ENCODE results near the gene PLEKHM3. TPM values are rescaled to one million over a fixed set of nuclear protein-coding genes. Genes with fewer than 3 reads are reported as not detected.

The PLEKHM3 gene
- total and polyA plus RNA-seq, 2 donors (not counting 3 experiments of a cell fraction or from before 2014, with no cell fraction given) = 3.1 to 9.1 TPM

DNA sequence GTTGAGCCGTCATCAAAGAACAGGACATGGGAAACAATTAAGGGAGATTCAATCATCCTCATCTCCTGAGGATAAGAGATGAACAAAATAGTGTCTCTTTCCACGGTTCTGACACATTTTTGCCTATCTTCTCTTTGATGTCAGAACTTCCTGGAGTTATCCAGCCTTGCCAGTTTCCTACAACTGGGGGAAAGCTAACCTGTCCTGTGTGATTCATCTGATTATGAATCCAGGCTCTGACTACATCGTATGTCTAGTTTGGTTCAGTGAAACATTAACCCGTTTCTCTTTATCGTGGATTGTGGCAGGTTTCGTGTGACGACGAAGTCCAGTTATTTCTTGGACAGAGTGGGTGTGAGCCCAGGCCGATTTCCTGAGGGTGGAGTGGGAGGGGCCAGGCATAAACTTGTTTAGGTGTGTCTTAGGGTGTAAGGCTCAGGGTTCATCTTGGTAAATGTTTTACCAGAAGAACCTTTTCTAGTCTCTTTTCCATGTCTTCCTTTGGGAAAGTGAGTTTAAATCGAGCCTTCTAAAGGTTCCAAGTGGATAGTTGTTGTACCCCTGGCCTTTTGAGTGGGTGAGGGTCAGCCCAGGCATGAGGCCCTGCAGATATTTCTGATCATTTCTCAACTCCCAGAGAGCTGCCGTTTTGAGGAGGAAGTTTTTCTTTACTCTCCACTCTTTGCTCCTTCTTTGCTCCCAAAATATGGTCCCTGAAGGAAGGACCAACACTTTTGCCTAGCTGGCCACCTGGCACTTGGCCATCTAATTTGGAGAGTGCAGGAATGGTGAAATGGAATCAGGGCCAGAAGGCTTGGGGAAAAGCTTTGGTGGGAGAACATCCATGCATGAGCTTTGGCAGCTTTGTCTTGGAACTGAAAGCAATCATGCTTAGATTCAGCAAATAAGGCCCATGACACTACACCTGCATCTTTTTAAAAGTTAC lies 205.2 kb downstream of the PLEKHM3 start:
- Histone ChIP-seq H2AFZ (ENCODE audit: low read depth, low read length) (no peak overlapping the region), H3K9me1 (replicated peaks; ENCODE audit: control insufficient read depth, extremely low read depth, insufficient read depth, low read length) (no peaks in the 10 kb centered on the region), H3K4me1 (ENCODE audit: control insufficient read depth, extremely low read depth, insufficient read depth, low read length) (no peaks in the 10 kb centered on the region), H3K27ac (ENCODE audit: insufficient read depth, low read depth, low read length) (no peak overlapping the region), H3K9ac (replicated peaks; ENCODE audit: extremely low read depth, insufficient read depth, low read length) (no peak overlapping the region), H3K4me3 (replicated peaks in 1 of 3; ENCODE audit: insufficient read depth in 1 of 3, low read depth in 1 of 3, low read length in 3 of 3) (no peak overlapping the region), H3K27me3 (ENCODE audit: control insufficient read depth in 2 of 2, insufficient read depth in 2 of 2, low read length in 2 of 2) (no peaks in the 10 kb centered on the region), H3K9me3 (replicated peaks; ENCODE audit: control insufficient read depth, insufficient read depth, low read length) (no peaks in the 10 kb centered on the region), H3K79me2 (ENCODE audit: control insufficient read depth, insufficient read depth, low read length) (no peaks in the 10 kb centered on the region), H4K20me1 (replicated peaks; ENCODE audit: control insufficient read depth, extremely low read depth, insufficient read depth, low read length) (no peaks in the 10 kb centered on the region), H3K36me3 (ENCODE audit: control insufficient read depth in 2 of 2, extremely low read depth in 1 of 2, insufficient read depth in 2 of 2, low read length in 2 of 2) (no peaks in the 10 kb centered on the region), H3K4me2 (ENCODE audit: insufficient read depth, low read length) (no peak overlapping the region)
- no TSS peak for BruUV-seq (replicated peaks)
- FAIRE-seq (no peak), DNase-seq (ENCODE audit: low read depth, low spot score) (no peak)
- intact Hi-C loops (cut with micrococcal nuclease) = no loop called here
- ChIA-PET POLR2A (no interaction called here), CTCF (interaction anchor here (0.9 kb wide), 2 partner anchors 11 to 28 kb away, joined by 3 to 4 read pairs; no protein-coding TSS in a partner anchor)
- TF ChIP-seq POLR2A (IDR thresholded peaks at IDR 0.05; ENCODE audit: low read depth, low read length) (no peak), JUN (IDR thresholded peaks at IDR 0.05; ENCODE audit: borderline replicate concordance, insufficient read depth, insufficient read length, low read depth) (no peak), MYC (IDR thresholded peaks at IDR 0.05; ENCODE audit: low read depth, low read length) (no peak), POLR2AphosphoS5 (IDR thresholded peaks at IDR 0.05; ENCODE audit: insufficient read depth, low read depth, low read length) (no peak), EZH2 (IDR thresholded peaks at IDR 0.05; ENCODE audit: borderline replicate concordance, low read depth, low read length, severe bottlenecking) (no peak), FOS (IDR thresholded peaks at IDR 0.05; ENCODE audit: borderline replicate concordance, insufficient read depth, low read length) (no peak), GATA2 (IDR thresholded peaks at IDR 0.05; ENCODE audit: insufficient read depth, insufficient read length, low read depth, low read length) (no peak)
- TF ChIP-seq, protein P1, sequence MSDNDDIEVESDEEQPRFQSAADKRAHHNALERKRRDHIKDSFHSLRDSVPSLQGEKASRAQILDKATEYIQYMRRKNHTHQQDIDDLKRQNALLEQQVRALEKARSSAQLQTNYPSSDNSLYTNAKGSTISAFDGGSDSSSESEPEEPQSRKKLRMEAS (IDR thresholded peaks at IDR 0.05; ENCODE audit: insufficient read depth, insufficient read length) = no peak
- TF ChIP-seq, protein P2, sequence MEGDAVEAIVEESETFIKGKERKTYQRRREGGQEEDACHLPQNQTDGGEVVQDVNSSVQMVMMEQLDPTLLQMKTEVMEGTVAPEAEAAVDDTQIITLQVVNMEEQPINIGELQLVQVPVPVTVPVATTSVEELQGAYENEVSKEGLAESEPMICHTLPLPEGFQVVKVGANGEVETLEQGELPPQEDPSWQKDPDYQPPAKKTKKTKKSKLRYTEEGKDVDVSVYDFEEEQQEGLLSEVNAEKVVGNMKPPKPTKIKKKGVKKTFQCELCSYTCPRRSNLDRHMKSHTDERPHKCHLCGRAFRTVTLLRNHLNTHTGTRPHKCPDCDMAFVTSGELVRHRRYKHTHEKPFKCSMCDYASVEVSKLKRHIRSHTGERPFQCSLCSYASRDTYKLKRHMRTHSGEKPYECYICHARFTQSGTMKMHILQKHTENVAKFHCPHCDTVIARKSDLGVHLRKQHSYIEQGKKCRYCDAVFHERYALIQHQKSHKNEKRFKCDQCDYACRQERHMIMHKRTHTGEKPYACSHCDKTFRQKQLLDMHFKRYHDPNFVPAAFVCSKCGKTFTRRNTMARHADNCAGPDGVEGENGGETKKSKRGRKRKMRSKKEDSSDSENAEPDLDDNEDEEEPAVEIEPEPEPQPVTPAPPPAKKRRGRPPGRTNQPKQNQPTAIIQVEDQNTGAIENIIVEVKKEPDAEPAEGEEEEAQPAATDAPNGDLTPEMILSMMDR (IDR thresholded peaks at IDR 0.05; ENCODE audit: extremely low read depth in 1 of 2, insufficient read depth in 1 of 2, low read depth in 1 of 2, low read length in 2 of 2) = no peak
- dilution Hi-C loops (cut with MboI; ENCODE audit: extremely low pct_ligation_motif_present, low sequenced_read_pairs) = no loop called here
